Skin epidermis (tissue), 12 donors: ENCODE measurements around the gene C5orf24.
"Not testable (repeated sequence)": the region's sequence is repeated elsewhere in the genome, so short reads cannot be mapped to it uniquely, and the experiment has no call there.

ENCODE experiments used
- H3K27ac ChIP-seq, 21 experiments: fragments of 200-600 bp; sonication (generic) in 11 of 21; one replicate each; pipeline ENCODE4 v1.5.0; 2020; ENCODE audit warnings: mild to moderate bottlenecking in 3 of 21, inconsistent platforms in 2 of 21, moderate library complexity in 2 of 21
- H3K4me3 ChIP-seq, 7 experiments: fragments of 200-600 bp; sonication (generic) in 2 of 7; one replicate each; pipeline ENCODE4 v1.5.0; 2020; ENCODE audit warnings: inconsistent platforms in 2 of 7, mild to moderate bottlenecking in 2 of 7, moderate library complexity in 1 of 7

The C5orf24 gene

DNA sequence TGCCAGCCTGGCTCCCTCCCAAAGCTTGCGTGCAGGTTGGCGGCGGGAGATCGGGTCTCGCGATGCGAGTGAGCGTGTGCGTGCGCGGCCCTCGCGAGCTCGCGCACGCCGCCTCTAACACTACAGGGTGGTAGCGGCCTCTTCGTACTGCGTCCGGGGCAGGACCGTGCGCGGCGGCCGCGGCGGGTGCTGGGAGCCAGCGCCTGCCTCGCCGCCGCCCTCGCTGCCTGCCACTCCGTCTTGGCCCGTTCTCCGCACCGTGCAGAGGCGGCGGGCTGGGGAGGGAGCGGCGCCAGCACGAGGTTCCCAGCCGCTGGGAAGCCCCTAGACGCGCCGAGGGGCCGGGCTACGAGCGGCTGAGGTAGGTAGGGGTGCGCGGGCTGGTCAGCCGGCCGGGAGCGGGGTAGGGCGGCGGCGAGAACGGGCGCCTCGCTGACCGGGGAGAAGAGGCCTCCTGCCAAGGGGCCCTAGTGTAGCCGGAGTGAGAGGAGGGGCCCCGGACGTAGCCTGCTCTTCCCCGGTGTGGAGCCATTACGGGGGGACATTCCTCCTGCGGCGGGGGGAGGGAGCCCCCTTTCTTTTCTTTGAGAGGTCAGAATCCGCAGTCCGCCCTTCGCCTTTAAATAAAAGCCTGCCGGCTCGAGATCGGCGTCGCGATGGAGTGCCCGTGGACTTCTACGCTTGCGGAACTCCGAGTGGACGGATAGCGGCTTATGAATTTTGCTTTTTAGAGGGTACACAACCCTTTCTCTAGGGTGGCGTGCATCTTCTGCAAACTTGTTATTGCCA lies at the start of gene C5orf24:
Gene C5orf24, plus strand, starts transcription at position 117 of the 789 bp plus-strand sequence. CDS start 8,933 bp downstream, outside the sequence.
- peak within 1 kb of the TSS; percentile 63 to 92 (median 83) for H3K4me3 ChIP-seq
- H3K27ac ChIP-seq, result peak within 1 kb of the TSS; percentile 79 to 99 (median 97)

DNA sequence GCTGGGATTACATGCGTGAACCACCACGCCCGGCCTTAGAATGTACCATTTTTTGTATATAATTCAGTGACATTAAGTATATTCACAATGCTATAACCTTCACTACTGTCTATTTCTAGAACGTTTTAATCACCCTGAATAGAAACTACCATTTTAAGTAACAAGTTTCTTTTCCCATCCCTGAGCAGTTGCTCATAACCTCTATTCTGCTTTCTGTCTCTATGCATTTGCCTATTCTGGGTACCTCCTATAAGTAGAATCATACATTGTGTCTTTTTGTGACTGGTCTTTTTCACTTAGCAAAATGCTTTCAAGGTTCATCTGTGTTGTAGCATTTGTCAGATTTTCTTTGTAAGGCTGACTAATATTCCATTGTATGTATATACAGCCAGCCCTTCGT lies 47.3 kb upstream of the C5orf24 start:
- H3K27ac ChIP-seq, result no peak overlapping the region
- H3K4me3 ChIP-seq, result no peak overlapping the region

DNA sequence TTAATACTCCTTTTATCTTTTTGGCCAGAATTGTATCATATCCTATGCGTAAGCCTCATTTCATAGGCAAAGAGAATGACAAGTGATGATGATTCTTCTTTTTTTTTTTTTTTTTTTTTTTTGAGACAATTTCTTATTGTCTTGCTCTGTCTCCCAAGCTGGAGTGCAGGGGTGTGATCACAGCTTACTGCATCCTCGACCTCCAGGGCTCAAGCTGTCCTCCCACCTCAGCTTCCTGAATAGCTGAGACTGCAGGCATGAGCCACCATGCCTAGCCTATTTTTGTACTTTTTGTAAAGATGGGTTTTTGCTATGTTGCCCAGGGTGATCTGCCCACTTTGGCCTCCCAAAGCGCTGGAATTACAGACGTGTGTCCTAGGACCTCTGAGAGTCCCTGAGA lies 41.9 kb upstream of the C5orf24 start:
- no peak overlapping the region for H3K4me3 ChIP-seq
- no peak overlapping the region for H3K27ac ChIP-seq

DNA sequence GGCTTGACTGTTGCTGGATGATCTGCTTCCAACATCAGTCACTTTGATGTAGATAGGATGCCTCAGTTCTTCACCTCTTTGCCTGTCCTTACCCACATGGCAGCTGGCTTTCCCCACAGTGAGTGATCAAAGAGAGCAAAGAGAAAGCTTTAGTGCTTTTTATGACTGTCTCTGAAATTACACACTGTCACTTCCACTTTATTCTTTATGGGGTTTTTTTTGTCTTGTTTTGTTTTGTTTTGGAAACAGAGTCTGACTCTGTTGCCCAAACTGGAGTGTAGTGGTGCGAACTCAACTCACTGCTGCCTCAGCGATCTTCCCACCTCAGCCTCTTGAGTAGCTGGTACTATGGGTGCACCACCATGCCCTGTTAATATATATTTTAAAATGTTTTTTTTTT lies 32.4 kb upstream of the C5orf24 start:
- no peak overlapping the region for H3K27ac ChIP-seq

DNA sequence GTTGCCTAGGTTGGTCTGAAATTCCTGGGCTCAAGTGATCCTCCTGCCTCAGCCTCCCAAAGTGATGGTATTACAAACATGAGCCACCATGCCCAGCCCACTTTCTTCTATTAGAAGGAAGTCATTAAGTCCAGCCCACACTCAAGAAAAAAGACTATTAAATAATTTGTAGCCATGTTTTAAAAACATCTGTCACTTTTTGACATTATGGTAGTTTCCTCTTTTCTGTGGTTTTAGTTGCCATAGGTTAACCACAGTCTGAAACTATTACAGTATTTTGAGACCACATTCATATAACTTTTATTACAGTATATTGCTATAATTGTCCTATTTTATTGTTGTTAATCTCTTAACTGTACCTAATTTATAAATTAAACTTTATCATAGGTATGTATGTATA lies 31.9 kb upstream of the C5orf24 start:
- H3K27ac ChIP-seq, result no peak overlapping the region
- H3K4me3 ChIP-seq, result no peak overlapping the region

More for the DNA sequence above, 32.4 kb upstream of the C5orf24 start:
- H3K4me3 ChIP-seq, result no peak overlapping the region

DNA sequence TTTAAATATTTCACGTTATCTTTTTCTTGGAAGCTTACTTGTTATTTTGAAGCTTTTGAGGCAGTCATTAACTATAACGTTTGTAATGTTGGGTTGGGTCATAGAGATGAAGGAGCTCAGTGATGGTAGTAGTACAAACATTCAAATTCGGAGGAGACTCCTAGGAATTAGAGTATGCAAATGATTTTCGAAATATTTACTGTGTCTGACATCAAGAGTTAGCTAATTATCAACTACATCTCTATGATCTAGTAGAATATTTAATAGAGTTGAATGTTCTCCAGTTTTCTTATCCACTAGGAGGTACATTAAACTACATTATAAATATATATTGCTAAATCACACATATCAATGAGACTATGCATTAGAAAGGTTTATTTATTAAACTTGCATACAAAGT lies 28.8 kb upstream of the C5orf24 start:
- no peak overlapping the region for H3K4me3 ChIP-seq
- H3K27ac ChIP-seq, result no peak overlapping the region

DNA sequence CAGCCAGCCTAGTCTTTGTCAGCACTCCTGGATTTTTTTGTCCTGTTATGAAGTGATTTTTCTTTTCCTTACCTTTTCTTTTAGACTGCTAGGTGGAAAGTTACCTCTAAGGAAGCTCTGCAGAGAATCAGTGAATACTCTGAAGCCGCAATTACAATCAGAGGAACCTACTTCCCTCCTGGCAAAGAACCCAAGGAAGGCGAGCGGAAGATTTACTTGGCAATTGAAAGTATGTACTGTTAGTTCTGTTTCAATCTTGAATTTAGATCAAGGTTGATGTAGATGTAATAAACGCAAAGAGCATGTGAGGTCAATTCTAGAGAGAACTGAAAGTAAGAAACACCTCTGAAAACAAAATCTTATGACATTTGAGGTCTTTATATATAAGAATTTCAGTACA lies 27.0 kb upstream of the C5orf24 start:
- H3K4me3 ChIP-seq, result no peak overlapping the region
- H3K27ac ChIP-seq, result no peak overlapping the region

DNA sequence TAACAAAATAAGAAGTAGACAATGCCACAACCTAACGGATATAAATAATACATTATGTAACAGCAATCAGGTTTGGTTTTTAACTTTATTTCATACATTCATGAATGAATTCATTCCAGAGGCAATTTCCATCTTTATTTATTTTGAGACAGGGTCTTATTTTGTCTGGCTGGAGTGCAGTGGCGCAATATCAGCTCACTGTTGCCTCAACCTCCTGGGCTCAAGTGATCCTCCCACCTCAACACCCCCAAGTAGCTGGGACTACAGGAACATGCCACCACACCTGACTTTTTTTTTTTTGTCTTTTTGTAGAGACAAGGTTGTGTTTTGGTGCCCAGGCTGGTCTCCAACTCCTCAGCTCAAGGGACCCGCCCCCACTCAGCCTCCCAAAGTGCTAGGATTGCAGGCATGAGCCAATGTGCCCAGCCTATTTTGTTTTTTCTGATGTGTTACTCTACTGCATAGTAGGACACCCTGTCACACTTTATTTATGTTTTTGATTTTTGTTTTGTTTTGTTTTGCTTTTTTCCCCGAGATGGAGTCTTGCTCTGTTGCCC lies 26.3 kb upstream of the C5orf24 start:
- Histone ChIP-seq H3K4me3 (no peak overlapping the region), H3K27ac (no peak overlapping the region)

DNA sequence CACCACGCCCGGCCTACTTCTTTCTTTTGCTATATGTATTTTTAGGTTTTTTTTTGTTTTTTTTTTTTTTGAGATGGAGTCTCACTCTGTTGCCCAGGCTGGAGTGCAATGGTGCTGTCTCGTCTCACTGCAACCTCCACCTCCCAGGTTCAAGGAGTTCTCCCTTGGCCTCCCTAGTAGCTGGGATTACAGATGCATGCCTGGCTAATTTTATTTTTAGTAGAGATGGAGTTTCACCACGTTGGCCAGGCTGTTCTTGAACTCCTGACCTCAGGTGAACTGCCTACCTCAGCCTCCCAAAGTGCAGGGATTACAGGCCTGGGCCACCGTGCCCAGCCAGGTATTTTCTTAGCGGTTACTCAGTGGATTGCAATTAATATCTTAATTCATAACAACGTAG lies 23.9 kb upstream of the C5orf24 start:
- H3K4me3 ChIP-seq, result no peak overlapping the region
- H3K27ac ChIP-seq, result no peak overlapping the region

DNA sequence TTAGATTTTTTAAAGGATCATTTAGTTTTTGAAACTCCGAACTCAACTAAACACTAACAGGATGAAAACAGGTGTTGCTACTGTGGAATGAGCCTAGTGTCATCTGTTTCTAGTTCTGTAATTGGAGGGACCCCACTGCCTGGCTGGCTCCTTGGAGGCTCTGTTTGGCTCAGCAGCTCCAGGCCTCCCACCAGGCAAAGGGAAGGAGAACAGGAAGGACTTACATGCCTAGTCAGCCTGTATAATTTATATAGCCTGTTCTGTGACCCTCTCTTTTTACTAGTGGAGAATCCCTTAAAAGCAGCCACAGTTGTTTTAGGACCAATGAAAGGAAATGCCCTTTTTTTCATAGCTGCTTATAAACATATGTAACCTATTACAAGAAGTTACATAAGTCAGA lies 21.1 kb upstream of the C5orf24 start:
- H3K27ac ChIP-seq, result no peak overlapping the region
- no peak overlapping the region for H3K4me3 ChIP-seq

DNA sequence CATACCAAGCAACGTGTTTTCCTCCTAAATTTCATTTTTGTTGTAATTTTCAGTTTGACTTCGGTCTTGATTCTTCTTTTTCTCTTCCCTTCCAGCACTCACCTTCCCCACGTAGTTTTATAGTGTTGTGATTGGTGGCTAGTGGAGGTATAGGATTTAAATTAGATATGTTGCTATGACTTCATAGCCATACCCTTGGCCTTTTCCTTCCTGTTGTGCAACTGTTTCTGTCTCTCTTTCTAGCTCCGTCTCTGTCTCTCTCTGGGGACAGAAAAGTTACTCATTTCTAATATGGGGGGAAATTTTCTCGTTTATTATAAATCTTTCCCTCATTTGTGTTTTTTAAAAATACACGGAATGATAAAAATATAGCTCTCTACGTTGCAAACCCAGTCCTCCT lies 20.6 kb upstream of the C5orf24 start:
- Histone ChIP-seq H3K27ac (no peak overlapping the region), H3K4me3 (no peak overlapping the region)

DNA sequence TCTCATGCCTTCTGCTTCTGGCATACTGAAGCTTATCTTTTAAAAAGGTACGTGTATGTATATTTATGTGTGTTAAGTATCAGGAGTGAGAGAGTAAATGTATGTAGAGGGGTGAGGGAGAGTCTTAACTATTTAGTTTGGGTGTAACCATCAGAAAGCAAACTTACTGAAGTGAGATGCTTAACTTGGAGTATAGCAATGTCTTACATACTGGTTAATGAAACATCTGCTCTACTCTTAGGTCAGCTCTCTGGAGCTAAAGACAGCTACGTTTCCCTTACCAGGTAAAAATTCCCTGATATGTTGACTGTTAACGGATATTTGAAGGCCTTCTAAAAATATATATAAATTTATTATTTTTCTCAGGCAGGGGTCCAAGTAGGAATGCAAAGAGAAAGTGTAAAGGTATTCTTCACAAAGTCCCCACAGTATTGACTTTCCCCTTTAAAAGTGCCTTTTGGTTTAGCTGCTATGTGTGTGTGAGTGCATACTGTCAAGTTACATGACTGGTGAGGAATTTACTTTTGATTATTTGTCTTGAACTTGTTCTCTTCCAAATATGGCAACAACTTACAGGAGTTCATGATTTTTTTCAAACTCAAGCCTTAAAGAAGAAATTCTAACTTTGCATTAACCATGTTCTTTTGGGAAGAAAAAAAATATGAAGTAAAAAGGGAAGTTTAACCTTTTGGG lies 12.3 kb upstream of the C5orf24 start:
- no peak overlapping the region for H3K27ac ChIP-seq

DNA sequence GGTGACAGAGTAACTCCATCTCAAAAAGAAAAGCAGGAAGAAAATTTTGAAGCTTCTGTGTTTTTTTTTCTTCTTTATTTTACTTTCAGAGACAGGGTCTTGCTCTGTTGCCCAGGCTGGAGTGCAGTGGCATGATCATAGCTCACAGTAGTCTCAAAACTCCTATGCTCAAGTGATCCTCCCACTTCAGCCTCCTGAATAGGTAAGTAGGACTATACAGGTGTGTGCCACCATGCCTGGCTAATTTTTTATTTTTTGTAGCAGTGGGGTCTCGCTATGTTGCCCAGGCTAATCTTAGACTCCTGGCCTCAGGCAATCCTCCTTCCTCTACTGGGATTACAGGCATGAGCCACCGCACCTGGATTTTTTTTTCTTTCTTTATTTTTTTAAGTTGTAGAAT lies 10.1 kb upstream of the C5orf24 start:
- Histone ChIP-seq H3K27ac (no peak overlapping the region), H3K4me3 (no peak overlapping the region)

More for the DNA sequence above, 12.3 kb upstream of the C5orf24 start:
- no peak overlapping the region for H3K4me3 ChIP-seq

DNA sequence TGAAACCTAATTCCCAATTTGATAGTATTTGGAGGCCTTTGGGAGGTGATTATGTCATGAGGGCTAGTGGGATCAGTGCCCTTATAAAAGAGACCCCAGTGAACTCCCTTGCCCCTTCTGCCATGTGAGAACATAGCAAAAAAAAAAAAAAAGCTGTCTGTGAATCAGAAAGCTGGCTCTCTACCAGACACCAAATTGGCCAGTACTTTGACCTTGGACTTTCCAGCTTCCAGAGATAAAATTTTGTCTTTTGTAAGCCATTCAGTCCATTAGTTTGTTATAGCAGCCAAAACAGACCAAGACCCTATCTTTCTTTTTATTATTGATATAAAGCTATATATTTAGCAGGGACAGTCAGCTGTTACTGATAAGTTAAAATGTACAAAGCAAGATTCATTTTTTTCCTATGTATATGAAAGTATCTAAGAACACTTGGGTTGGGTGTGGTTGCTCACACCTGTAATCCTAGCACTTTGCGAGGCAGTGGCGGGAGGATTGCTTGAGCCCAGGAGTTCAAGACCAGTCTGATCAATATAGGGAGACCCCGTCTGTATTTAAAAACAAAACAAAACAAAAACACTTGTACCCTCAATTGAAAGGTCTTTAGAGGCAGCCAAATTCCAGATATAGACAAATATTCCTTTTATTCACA lies 8.1 kb upstream of the C5orf24 start:
- Histone ChIP-seq H3K27ac (no peak overlapping the region), H3K4me3 (no peak overlapping the region)

DNA sequence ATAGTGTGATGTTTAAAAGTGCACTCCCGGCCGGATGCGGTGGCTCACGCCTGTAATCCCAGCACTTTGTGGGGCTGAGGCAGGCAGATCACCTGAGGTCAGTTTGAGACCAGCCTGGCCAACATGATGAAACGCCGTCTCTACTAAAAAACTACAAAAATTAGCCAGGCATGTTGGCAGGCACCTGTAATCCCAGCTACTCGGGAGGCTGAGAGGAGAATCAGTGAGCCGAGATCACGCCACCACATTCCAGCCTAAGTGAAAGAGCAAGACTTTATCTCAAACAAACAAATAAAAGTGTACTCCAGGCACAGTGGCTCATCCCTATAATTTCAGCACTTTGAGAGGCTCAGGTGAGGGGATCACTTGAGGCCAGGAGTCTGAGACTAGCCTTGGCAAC lies 7.4 kb upstream of the C5orf24 start:
- H3K4me3 ChIP-seq, H3K27ac ChIP-seq: not testable (repeated sequence)

DNA sequence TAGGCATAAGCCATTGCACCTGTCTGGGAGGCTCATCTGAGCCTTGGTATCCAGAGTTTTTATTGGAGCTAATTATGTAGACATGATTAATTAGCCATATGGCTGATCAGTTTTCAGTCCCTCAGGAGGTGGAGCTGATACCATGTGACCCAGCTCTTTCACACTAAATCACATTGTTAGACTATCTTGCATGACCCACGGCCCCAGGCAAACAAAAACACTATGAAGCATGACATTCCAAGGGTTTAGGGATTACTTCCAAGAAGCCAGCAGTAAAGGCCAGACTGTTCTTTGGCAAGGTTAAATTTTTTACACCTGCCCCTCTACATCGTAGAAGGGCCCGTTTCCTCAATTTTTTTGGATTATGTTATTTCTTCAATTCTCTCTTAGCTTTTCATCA lies 5.0 kb upstream of the C5orf24 start:
- H3K27ac ChIP-seq, result no peak overlapping the region

DNA sequence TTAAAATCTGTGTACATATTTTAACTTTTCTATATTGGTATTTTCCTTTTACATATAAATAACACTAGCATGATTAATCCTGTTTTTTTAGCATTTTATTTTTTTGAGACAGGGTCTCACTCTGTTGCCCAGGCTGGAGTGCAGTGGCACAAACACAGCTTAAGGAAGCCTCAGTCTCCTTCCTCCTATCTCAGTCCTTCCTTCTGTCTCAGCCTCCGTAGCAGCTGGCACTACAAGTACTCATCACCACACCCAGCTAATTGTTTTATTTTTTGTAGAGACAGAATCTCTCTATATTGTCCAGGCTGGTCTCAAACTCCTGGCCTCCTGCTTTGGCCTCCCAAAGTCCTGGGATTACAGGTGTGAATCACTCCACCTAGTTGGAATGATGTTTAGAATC lies 1.5 kb upstream of the C5orf24 start:
- H3K27ac ChIP-seq, result peak overlapping the region in 3 of 21 experiments; percentile 93 to 99 (median 97)
- no peak overlapping the region for H3K4me3 ChIP-seq

More for the DNA sequence above, 5.0 kb upstream of the C5orf24 start:
- no peak overlapping the region for H3K4me3 ChIP-seq

DNA sequence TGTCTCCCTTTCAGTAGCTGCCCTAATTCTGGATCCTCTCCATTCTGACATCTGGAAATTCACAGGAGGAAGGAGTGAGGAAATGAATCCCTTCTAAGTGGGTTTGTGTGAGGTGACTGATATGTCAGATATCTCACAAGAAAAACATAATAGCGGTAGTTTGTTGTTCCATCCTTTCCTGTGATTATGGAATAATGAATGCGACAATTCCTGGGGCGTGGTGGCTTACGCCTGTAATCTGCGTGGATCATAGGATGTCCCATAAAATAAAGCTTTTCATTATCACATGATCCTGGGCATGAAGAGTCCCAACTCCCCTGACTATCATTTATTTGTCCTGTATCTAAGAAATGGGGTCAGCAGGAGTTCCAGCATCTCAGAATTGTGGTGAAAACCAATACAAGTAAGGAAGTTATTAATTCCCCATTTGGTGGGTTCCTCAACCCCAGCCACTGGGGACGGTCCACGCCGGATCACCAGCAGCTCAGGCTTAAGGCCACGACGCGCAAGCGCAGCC lies 375 bp upstream of the C5orf24 start:
- Histone ChIP-seq H3K4me3 (peak overlapping the region in 6 of 7 experiments; percentile 63 to 92 (median 80)), H3K27ac (peak overlapping the region in 20 of 21 experiments; percentile 90 to 99 (median 97))

DNA sequence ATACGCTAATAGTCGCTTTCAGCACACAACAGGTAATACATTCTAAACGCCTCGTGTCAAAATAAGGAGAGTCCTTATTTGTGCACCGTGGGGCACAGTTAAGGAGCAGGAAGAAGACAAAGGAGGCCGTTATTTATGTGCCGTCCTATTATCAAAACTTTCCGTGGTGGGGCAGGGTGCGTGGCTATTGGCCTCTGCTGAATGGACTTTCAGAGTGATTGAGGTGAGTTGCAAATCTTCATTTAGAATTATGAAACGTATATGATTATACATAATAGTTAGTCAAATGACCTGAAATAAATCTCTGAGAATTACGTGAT lies 833 bp downstream of the C5orf24 start:
- Histone ChIP-seq H3K4me3 (peak overlapping the region; percentile 63 to 92 (median 83)), H3K27ac (peak overlapping the region; percentile 79 to 99 (median 97))

DNA sequence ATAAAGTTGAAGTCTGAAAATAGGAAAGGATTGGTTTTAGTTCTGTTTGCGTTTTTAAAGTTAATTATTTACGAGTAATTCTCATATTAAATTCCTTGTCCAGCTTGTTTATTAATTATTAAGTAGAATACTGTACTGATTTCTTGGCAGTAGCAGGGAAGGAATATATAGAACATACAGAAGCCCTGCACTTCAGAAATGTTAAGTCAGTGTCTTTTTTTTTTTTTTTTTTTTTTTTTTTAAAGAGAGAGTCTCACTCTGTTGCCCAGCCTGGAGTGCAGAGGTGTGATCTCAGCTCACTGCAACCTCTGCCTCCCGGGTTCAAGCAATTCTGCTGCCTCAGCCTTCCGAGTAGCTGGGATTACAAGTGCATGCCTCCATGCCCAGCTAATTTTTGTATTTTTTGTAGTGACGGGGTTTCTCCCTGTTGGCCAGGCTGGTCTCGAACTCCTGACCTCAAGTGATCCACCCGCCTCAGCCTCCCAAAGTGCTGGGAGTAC lies 3.7 kb downstream of the C5orf24 start:
- not testable (repeated sequence) for H3K4me3 ChIP-seq, H3K27ac ChIP-seq
